Heart left ventricle (tissue), 16 donors: ENCODE results near the gene WDR76. TPM values are rescaled to one million over a fixed set of nuclear protein-coding genes. Genes with fewer than 3 reads are reported as not detected.
"Not testable (repeated sequence)": the region's sequence is repeated elsewhere in the genome, so short reads cannot be mapped to it uniquely, and the experiment has no call there.

Source experiments
- ATAC-seq, 4 donors: fragments of 200-7000 bp; cut with Tn5 transposase; one replicate each; pipeline ENCODE4 v1.9.1; 2020 to 2022; ENCODE audit warnings: moderate library complexity in 4 of 4, mild to moderate bottlenecking in 3 of 4, moderate number of reproducible peaks in 1 of 4
- DNase-seq, 5 donors: peaks; one replicate each; pipeline ENCODE4 v3.0.0-alpha.2; 2020
- H3K27ac ChIP-seq, 12 donors: fragments of 200-600 bp; sonication (generic) in 4 of 12; one replicate each; pipeline versions ENCODE4 v1.5.0 to v1.8.0; 2016 to 2022; ENCODE audit warnings: mild to moderate bottlenecking in 2 of 12
- H3K27me3 ChIP-seq, 9 donors: fragments of 200-600 bp; sonication (generic) in 2 of 9; one replicate each; pipeline versions ENCODE4 v1.5.1 to v1.8.0; 2016 to 2022; ENCODE audit warnings: mild to moderate bottlenecking in 3 of 9
- H3K36me3 ChIP-seq, 9 donors: fragments of 200-600 bp; sonication (generic) in 2 of 9; one replicate each; pipeline versions ENCODE4 v1.5.0 to v1.8.0; 2018 to 2022; ENCODE audit warnings: mild to moderate bottlenecking in 2 of 9
- H3K4me1 ChIP-seq, 12 donors: fragments of 200-600 bp; sonication (generic) in 4 of 12; one replicate each; pipeline versions ENCODE4 v1.5.0 to v1.8.0; 2016 to 2022; ENCODE audit warnings: mild to moderate bottlenecking in 3 of 12
- H3K4me3 ChIP-seq, 12 donors: fragments of 200-600 bp; sonication (generic) in 4 of 12; one replicate each; pipeline versions ENCODE4 v1.5.0 to v1.8.0; 2017 to 2022; ENCODE audit warnings: mild to moderate bottlenecking in 9 of 12, moderate library complexity in 4 of 12
- H3K9me3 ChIP-seq, 12 donors: fragments of 200-600 bp; sonication (generic) in 4 of 12; one replicate each; pipeline versions ENCODE4 v1.5.0 to v1.8.0; 2016 to 2022; ENCODE audit warnings: mild to moderate bottlenecking in 1 of 12
- CTCF ChIP-seq, 12 donors: fragments of 200-600 bp; sonication (generic) in 4 of 12; IDR thresholded peaks; one replicate each; pipeline versions ENCODE4 v1.5.0 to v1.8.0; 2018 to 2022; ENCODE audit warnings: antibody characterized with exemption in 12 of 12, mild to moderate bottlenecking in 5 of 12
- POLR2A ChIP-seq, 2 donors: fragments of 450-650 bp; IDR thresholded peaks; one replicate each; pipeline ENCODE4 v1.6.1; 2017; ENCODE audit warnings: antibody characterized with exemption in 2 of 2, mild to moderate bottlenecking in 2 of 2, moderate library complexity in 2 of 2
- WGBS, 4 donors: extraction: QIAGEN DNeasy Blood & Tissue Kit in 2 of 4; methylation state at CpG; one replicate each; pipeline versions ENCODE4 v1.1.5 to v1.1.7; 2013 to 2018; 5-methylcytosine and 5-hydroxymethylcytosine counted together
- intact Hi-C, 10 donors: fragments of 100-400 bp; cut with DNase I; formaldehyde crosslinking; loops; one replicate each; pipeline versions ENCODE4 v1.11.1 to v1.14.2; 2022
- polyA plus RNA-seq, 2 donors: library from polyadenylated mRNA; stranded (reverse); fragments of 200-250 nt; gene quantifications; one replicate each; pipeline ENCODE4 v1.2.3, GENCODE V29; 2013
- total RNA-seq, 9 donors: library from RNA; depleted of rRNA in 2 of 9; stranded (reverse); fragments of >200 nt in 2 of 9; fragmentation: NEBNext Ultra II Directional in 3 of 9; extraction: Animal tissue kit (Norgen Biotek cat#: 25700) in 3 of 9; gene quantifications; one replicate each; pipeline versions ENCODE4 v1.1.0 to v1.2.4, GENCODE V29; 2016 to 2023
- donor health status: ischemic (EF 13 %, LVEDD 7.1; RV severe dilation, severe dysfunction).
- donor health status: healthy with polysubstance abuse.
- donor health status: DM: no; HTN: yes; CAD: no.
- donor health status: DM: no; HTN: no; CAD: no.
- donor health status: ischemic (EF 25% LVEDD 6.9; RV normal size, moderate dysfunction).
- donor health status: ischemic (EF 25% LVEDD 5.7; RV mildly dilated, moderate dysfunction).
- donor health status: healthy.
- donor health status: DM: yes; HTN: yes; CAD: no.
- donor health status: ischemic (EF 35%, LVEDD 5.7; RV mildly dilated, moderate dysfunction).
- donor health status: nonischemic (EF 11% LVEDD 7.7; RV severe dilation, severe dysfunction).
- donor health status: DM: yes; HTN: yes; CAD: no.
- donor health status: PGD.
- donor health status: ischemic (EF 29% LVEDD 5.4; RV normal size, mild dysfunction).
- donor health status: nonischemic (EF 23%, LVEDD 6.1; RV moderate dilation, normal function).

Gene WDR76
- total and polyA plus RNA-seq, 11 donors: 0.52 to 7.4 (median 1.3) TPM

DNA sequence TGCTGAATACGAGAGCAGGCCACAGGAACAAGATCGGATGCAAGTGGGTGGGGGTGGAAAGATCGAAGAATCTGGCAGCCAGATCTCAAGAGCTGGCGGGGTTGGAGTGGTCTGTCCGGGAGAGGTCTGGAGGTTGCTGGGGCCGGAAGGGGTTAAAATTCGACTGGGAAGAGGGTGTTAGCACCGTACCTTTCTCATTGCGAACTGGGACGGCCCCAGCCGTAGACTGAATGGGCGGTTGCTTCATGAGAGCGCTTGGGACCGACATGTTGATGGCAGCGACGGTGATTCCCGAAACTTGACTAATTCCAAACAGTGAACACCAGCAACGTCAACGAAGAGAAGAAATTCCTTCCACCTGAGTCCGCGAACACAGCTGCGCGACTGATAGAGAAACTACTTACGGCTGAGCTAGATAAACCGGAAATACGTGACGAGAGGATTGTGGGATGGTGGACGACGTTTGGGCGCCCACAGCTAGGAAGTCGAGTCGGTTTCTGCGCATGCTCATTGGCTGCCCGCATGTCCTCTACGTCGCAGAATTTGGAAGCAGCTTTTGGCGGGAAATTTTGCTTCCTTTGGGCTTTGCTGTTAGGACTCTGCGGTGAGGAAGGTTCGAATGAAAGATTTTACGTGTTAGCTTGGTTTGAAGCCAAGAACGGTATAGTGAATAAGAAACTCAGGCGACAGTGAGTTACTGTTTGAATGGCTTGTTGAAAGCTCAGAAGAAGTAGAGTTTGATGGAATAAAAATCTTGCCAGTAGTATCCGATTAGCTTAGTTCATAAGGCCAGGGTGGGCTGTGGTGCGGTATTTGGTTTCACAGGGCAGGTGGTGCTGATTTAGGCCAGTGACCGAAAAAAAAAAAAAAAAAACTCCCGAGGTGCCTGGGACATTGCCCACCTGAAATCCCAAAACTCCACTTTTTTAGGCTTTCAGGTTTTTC is 2.2 kb upstream of the WDR76 start, which contains the start of gene MFAP1:
MFAP1 (minus strand) TSS at position 389 of the 945 bp plus-strand sequence; CDS start at position 268, 121 bp downstream.
- DNase-seq: peak; percentile 94 to 96 (median 96)
- H3K36me3 ChIP-seq: peaks cover 0 to 8% (median 0%) of the 10 kb centered on the region in 9 donors
- no peaks in the 10 kb centered on the region for H3K27me3 ChIP-seq
- intact Hi-C loops: loop anchor here in 2 of 10 donors (1.0 to 10.0 kb wide), 3 partner anchors 24 to 60 kb away; partner anchors contain the start of genes HYPK (in 2 of the 2), SERINC4 (in 2 of the 2) and SERF2 (in 1 of the 2)
- peaks cover 0 to 58% (median 38%) of the 10 kb centered on the region in 12 donors for H3K4me1 ChIP-seq
- no peaks in the 10 kb centered on the region for H3K9me3 ChIP-seq
- 9 to 10% (median 9%) methylated on average over 46 of the region's 46 CpGs for WGBS, 4 donors
- ATAC-seq: peak; percentile 95 to 98 (median 97)
- no peak for TF ChIP-seq CTCF (IDR thresholded peaks at IDR 0.05)
- TF ChIP-seq POLR2A (IDR thresholded peaks at IDR 0.05): peak in 1 of 2 donors; percentile 78
- peak within 1 kb of the TSS; percentile 61 to 98 (median 82) for H3K4me3 ChIP-seq
- peak within 1 kb of the TSS; percentile 27 to 93 (median 86) for H3K27ac ChIP-seq

DNA sequence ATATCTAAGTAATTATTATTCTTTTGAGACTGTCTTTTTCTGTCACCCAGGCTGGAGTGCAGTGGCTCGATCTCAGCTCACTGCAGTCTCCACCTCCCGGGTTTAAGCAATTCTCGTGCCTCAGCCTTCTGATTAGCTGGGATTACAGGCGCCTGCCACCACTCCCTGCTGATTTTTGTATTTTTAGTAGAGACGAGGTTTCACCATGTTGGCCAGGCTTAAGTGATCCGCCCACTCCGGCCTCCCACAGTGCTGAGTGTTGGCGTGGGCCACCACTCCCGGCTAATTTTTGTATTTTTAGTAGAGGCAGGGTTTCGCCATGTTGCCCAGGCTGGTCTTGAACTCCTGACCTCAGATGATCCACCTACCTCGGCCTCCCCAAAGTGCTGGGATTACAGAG is 1.5 kb upstream of the WDR76 start:
- Histone ChIP-seq H3K4me1 (peaks cover 0 to 58% (median 38%) of the 10 kb centered on the region in 12 donors), H3K4me3 (peak overlapping the region in 2 of 12 donors; percentile 83 to 91)
- not testable (repeated sequence) for H3K27ac ChIP-seq, H3K27me3 ChIP-seq, DNase-seq, H3K9me3 ChIP-seq, ATAC-seq, H3K36me3 ChIP-seq
- WGBS, 4 donors: 93 to 95% (median 95%) methylated on average over 11 of the region's 11 CpGs
- intact Hi-C loops: loop anchor here in 2 of 10 donors (2.0 to 10.0 kb wide), 2 partner anchors 25 to 61 kb away; partner anchors contain the start of genes HYPK (in 2 of the 2) and SERINC4 (in 2 of the 2)

- no peak for DNase-seq
- H3K9me3 ChIP-seq: no peaks in the 10 kb centered on the region
- TF ChIP-seq CTCF (IDR thresholded peaks at IDR 0.05) (no peak), POLR2A (IDR thresholded peaks at IDR 0.05) (no peak)
- intact Hi-C loops: loop anchor here in 1 of 10 donors (10.0 kb wide), 1 partner anchor 61 kb away; no protein-coding TSS in a partner anchor
- H3K27me3 ChIP-seq: no peaks in the 10 kb centered on the region
- H3K4me3 ChIP-seq: peak overlapping the region in 9 of 12 donors; percentile 53 to 71 (median 56)
- peaks cover 0 to 2% (median 0%) of the 10 kb centered on the region in 9 donors for H3K36me3 ChIP-seq
- peak overlapping the region in 6 of 12 donors; percentile 52 to 85 (median 67) for H3K27ac ChIP-seq
- WGBS, 4 donors: 95 to 97% (median 96%) methylated on average over 11 of the region's 11 CpGs
- ATAC-seq: no peak
- H3K4me1 ChIP-seq: peaks cover 0 to 58% (median 38%) of the 10 kb centered on the region in 12 donors
Observed at GRCh38 chr15:43826029-43826507, 734 bp upstream of the WDR76 start.

GRCh38 chr15:43828061-43828657 is 1.4 kb downstream of the WDR76 start:
- WGBS, 4 donors: 57 to 67% (median 62%) methylated on average over 6 of the region's 6 CpGs
- peak overlapping the region in 2 of 12 donors; percentile 25 to 41 for H3K27ac ChIP-seq
- H3K27me3 ChIP-seq: no peaks in the 10 kb centered on the region
- H3K36me3 ChIP-seq: no peaks in the 10 kb centered on the region
- DNase-seq (no peak), ATAC-seq (no peak)
- no peak for TF ChIP-seq POLR2A (IDR thresholded peaks at IDR 0.05)
- no peak for TF ChIP-seq CTCF (IDR thresholded peaks at IDR 0.05)
- H3K4me1 ChIP-seq: peaks cover 0 to 42% (median 23%) of the 10 kb centered on the region in 12 donors
- intact Hi-C loops: loop anchor here in 1 of 10 donors (10.0 kb wide), 1 partner anchor 63 kb away; no protein-coding TSS in a partner anchor
- H3K4me3 ChIP-seq: peak overlapping the region in 5 of 12 donors; percentile 15 to 71 (median 55)
- H3K9me3 ChIP-seq: no peaks in the 10 kb centered on the region

DNA sequence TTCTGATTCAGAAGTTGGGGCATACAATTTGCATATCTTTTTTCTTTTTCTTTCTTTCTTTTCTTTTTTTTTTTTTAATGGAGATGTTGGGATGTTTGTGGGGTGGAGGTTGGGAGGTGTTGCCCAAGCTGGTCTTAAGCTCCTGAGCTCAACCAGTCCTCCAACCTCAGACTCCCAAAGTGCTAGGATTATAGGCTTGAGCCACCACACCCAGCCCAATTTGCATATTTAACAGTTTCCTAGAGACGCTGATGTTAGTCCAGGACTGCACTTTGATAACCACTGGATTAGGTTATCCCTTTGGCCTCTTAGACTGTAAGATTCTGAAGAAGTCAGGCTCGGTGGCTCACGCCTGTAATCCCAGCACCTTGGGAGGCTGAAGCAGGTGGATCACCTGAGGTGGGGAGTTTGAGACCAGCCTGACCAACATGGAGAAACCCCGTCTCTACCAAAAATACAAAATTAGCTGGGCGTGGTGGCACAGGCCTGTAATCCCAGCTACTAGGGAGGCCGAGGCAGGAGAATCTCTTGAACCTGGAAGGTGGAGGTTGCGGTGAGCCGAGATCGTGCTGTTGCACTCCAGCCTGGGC is 3.2 kb downstream of the WDR76 start:
- ATAC-seq, H3K27me3 ChIP-seq, H3K4me3 ChIP-seq, DNase-seq, H3K36me3 ChIP-seq, H3K27ac ChIP-seq, H3K9me3 ChIP-seq: not testable (repeated sequence)
- peaks cover 0 to 31% (median 15%) of the 10 kb centered on the region in 12 donors for H3K4me1 ChIP-seq
- 96 to 97% (median 96%) methylated on average over 8 to 9 of the region's 9 CpGs for WGBS, 4 donors
- intact Hi-C loops: loop anchor here in 1 of 10 donors (10.0 kb wide), 1 partner anchor 65 kb away; no protein-coding TSS in a partner anchor

DNA sequence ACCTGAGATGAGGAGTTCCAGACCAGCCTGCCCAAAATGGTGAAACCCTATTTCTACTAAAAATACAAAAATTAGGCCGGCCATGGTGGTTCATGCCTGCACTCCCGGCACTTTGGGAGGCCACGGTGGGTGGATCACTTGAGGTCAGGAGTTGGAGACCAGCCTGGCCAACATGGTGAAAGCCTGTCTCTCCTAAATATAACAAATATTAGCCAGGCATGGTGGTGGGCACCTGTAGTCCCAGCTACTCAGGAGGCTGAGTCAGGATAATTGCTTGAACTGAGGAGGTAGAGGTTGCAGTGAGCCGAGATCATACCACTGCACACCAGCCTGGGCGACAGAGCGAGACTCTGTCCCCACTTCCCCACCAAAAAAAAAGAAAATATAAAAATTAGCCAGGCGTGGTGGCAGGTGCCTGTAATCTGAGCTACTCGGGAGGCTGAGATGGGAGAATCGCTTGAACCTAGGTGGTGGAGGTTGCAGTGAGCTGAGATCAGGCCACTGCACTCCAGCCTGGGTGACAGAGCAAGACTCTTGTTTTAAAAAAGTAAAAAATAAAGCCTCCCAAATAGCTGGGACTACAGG is 4.0 kb downstream of the WDR76 start:
- H3K4me3 ChIP-seq, H3K9me3 ChIP-seq, H3K27ac ChIP-seq, intact Hi-C loops, ATAC-seq, DNase-seq, H3K27me3 ChIP-seq: not testable (repeated sequence)
- WGBS, 4 donors: 95 to 97% (median 96%) methylated on average over 9 of the region's 9 CpGs
- H3K4me1 ChIP-seq: peaks cover 0 to 30% (median 13%) of the 10 kb centered on the region in 12 donors
- peaks cover 0 to 12% (median 3%) of the 10 kb centered on the region in 9 donors for H3K36me3 ChIP-seq
